ENCODE results near the gene RPGRIP1L.

RPGRIP1L gene

GRCh38 chr16:53565296-53565863 is 138.3 kb downstream of the RPGRIP1L start:
- in situ Hi-C loops (cut with MboI; ENCODE audit: low sequenced_read_pairs, unreplicated experiment) = loop anchor here (25.0 kb wide), 1 partner anchor 1397 kb away; no protein-coding TSS in a partner anchor
- DNase-seq (ENCODE audit: low spot score) = no peak
- TF ChIP-seq CTCF (IDR thresholded peaks at IDR 0.05; ENCODE audit: borderline replicate concordance, control extremely low read depth, extremely low read depth, insufficient read depth, missing control alignments) = no peak

GRCh38 chr16:53563426-53563825 is 140.2 kb downstream of the RPGRIP1L start:
- DNase-seq (ENCODE audit: low spot score) = no peak
- in situ Hi-C loops (cut with MboI; ENCODE audit: low sequenced_read_pairs, unreplicated experiment) = loop anchor here (25.0 kb wide), 1 partner anchor 1399 kb away; no protein-coding TSS in a partner anchor
- no peak for TF ChIP-seq CTCF (IDR thresholded peaks at IDR 0.05; ENCODE audit: borderline replicate concordance, control extremely low read depth, extremely low read depth, insufficient read depth, missing control alignments)

GRCh38 chr16:53561101-53561888 is 142.4 kb downstream of the RPGRIP1L start:
- no peak for TF ChIP-seq CTCF (IDR thresholded peaks at IDR 0.05; ENCODE audit: borderline replicate concordance, control extremely low read depth, extremely low read depth, insufficient read depth, missing control alignments)
- in situ Hi-C loops (cut with MboI; ENCODE audit: low sequenced_read_pairs, unreplicated experiment) = loop anchor here (25.0 kb wide), 1 partner anchor 1401 kb away; no protein-coding TSS in a partner anchor
- DNase-seq (ENCODE audit: low spot score) = no peak

GRCh38 chr16:53559270-53559951 is 144.2 kb downstream of the RPGRIP1L start:
- TF ChIP-seq CTCF (IDR thresholded peaks at IDR 0.05; ENCODE audit: borderline replicate concordance, control extremely low read depth, extremely low read depth, insufficient read depth, missing control alignments) = no peak
- no peak for DNase-seq (ENCODE audit: low spot score)
- in situ Hi-C loops (cut with MboI; ENCODE audit: low sequenced_read_pairs, unreplicated experiment) = loop anchor here (25.0 kb wide), 1 partner anchor 1403 kb away; no protein-coding TSS in a partner anchor

GRCh38 chr16:53558710-53559109 is 144.9 kb downstream of the RPGRIP1L start:
- in situ Hi-C loops (cut with MboI; ENCODE audit: low sequenced_read_pairs, unreplicated experiment) = loop anchor here (25.0 kb wide), 1 partner anchor 1404 kb away; no protein-coding TSS in a partner anchor
- no peak for DNase-seq (ENCODE audit: low spot score)
- TF ChIP-seq CTCF (IDR thresholded peaks at IDR 0.05; ENCODE audit: borderline replicate concordance, control extremely low read depth, extremely low read depth, insufficient read depth, missing control alignments) = no peak

- in situ Hi-C loops (cut with MboI; ENCODE audit: low sequenced_read_pairs, unreplicated experiment) = loop anchor here (25.0 kb wide), 1 partner anchor 1406 kb away; no protein-coding TSS in a partner anchor
- no peak for TF ChIP-seq CTCF (IDR thresholded peaks at IDR 0.05; ENCODE audit: borderline replicate concordance, control extremely low read depth, extremely low read depth, insufficient read depth, missing control alignments)
- no peak for DNase-seq (ENCODE audit: low spot score)
Observed at GRCh38 chr16:53556521-53556920, 147.1 kb downstream of the RPGRIP1L start.
